Muscle of leg (tissue), 11 donors: Measurements from ENCODE around the gene WNT1. TPM values are rescaled to one million over a fixed set of nuclear protein-coding genes. Genes with fewer than 3 reads are reported as not detected.

Experiments
- DNase-seq: peaks from one replicate; pipeline ENCODE4 v3.0.0; 2013
- H3K27ac ChIP-seq: one replicate; pipeline ENCODE4 v1.5.1; 2013; ENCODE audit warnings: mild to moderate bottlenecking, low read length, control low read depth
- H3K27me3 ChIP-seq: one replicate; pipeline ENCODE4 v1.6.1; 2013; ENCODE audit warnings: low read length; ENCODE audit not compliant: control insufficient read depth, insufficient read depth
- H3K36me3 ChIP-seq: one replicate; pipeline ENCODE4 v1.6.1; 2013; ENCODE audit warnings: low read length; ENCODE audit not compliant: control insufficient read depth, insufficient read depth
- H3K4me1 ChIP-seq: one replicate; pipeline ENCODE4 v1.6.1; 2013; ENCODE audit warnings: low read length; ENCODE audit not compliant: control insufficient read depth, insufficient read depth
- H3K4me3 ChIP-seq: one replicate; pipeline ENCODE4 v1.5.1; 2013; ENCODE audit warnings: low read length, control low read depth
- H3K9me3 ChIP-seq: replicated peaks from 2 replicates; pipeline ENCODE4 v1.6.1; 2013; ENCODE audit warnings: low read depth, low read length; ENCODE audit not compliant: control insufficient read depth
- WGBS: methylation state at CpG from one replicate; pipeline ENCODE4 v1.1.5; 2013; ENCODE audit warnings: missing lambda C conversion rate; ENCODE audit not compliant: insufficient coverage; 5-methylcytosine and 5-hydroxymethylcytosine counted together
- polyA plus RNA-seq, 8 donors: library from polyadenylated mRNA; unstranded; fragments of 120-200 nt; gene quantifications; one replicate each; pipeline versions ENCODE4 v1.2.1 to v1.2.3, GENCODE V29; 2013; ENCODE audit warnings: inconsistent platforms in 1 of 8, low replicate concordance in 1 of 8; ENCODE audit not compliant: insufficient read length in 8 of 8, insufficient read depth in 1 of 8
- total RNA-seq: library from RNA; stranded (reverse); fragments of 120-200 nt; gene quantifications from one replicate; pipeline ENCODE4 v1.2.4, GENCODE V29; 2013

WNT1 gene
- total and polyA plus RNA-seq, 9 donors: 0.14 to 0.21 (median 0.17) TPM; not detected in 4

DNA sequence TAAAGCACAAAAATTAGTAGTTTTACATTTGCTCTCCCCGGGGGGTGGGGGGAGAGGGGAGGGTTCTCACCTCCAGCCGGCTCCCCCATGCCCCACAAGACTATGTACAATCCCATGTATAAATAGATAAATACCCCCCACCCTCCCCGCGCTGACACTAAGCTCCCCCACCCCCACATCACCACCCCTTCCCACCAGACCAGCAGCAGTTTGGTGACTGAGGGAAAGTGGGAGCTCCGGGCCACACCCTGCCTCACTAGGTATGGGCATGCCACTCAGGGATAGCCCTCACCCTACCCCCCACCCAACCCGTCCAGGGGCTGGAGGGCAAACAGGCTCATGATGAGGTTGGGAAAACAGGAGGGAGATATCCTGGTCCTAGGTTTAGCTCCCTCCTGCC is 42.3 kb downstream of the WNT1 start:
- WGBS: no CpG with 5 or more reads among the region's 6 CpGs
- Histone ChIP-seq H3K27me3 (no peaks in the 10 kb centered on the region), H3K36me3 (peaks cover 52% of the 10 kb centered on the region), H3K9me3 (no peaks in the 10 kb centered on the region), H3K27ac (no peak overlapping the region), H3K4me1 (peaks cover 17% of the 10 kb centered on the region), H3K4me3 (no peak overlapping the region)
- DNase-seq: peak; percentile 15

DNA sequence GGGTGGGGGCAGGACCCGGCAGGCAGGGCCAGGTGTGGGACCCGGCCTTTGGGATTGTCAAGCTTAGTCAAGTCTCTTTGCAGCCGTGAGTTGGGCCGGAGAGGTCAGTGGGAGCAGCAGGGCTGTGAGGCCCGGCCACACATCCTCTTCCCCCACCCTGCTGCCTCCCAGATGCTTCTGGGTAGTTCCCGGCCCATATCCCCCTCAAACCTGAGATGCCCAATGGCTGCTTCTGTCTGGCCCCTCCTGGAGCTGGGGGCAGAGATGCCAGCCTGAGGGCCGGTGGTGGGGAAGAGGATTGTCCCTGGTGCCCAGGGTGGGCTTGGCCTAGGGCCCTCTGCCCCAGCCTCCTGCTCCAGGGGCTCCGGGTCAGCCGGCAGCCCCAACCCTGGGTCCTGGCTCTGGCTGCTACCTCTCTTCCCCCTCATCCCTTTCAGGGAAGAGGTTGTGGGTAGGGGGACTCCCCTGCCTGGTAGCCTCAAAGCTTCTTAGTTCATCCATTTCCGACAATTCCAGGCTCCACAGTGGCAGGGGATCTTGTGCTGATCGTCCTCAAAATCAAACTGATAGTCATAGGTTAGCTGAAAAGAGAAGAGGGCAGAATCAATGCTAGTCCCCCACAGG is 43.3 kb downstream of the WNT1 start:
- Histone ChIP-seq H3K4me3 (no peak overlapping the region), H3K9me3 (no peaks in the 10 kb centered on the region), H3K4me1 (peaks cover 17% of the 10 kb centered on the region), H3K27me3 (no peaks in the 10 kb centered on the region), H3K36me3 (peaks cover 58% of the 10 kb centered on the region), H3K27ac (no peak overlapping the region)
- 25% methylated on average over 2 of the region's 11 CpGs for WGBS
- no peak for DNase-seq

DNA sequence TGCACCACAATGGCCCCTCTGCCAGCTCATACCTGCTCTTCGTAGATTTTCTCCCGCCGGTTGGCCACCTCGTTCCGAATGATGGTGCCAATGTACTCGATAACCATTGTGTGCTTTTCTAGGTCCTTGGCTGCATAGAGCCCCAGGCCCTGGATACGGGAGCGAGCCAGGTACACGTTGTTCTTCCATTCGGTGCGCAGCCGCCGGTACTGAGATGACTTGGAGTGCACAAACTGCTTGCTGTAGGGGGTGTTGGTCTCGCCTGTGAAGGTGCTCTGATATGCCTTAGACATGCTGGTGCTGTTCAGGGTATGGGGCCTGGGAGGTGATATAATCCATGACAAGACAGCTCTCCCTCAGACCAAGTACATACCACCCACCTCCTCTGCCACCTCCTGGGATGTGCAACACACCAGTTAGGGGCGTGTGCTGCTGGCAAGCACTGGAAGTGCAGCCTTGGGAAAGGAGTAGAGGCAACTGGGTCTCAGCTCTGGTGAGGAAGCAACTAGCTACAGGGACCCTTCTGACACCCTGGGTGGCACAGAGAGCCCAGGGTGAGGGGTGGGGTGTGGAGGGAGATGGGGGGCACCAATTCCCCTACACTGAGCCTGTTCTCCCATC is 44.5 kb downstream of the WNT1 start:
- Histone ChIP-seq H3K27ac (no peak overlapping the region), H3K9me3 (no peaks in the 10 kb centered on the region), H3K27me3 (no peaks in the 10 kb centered on the region), H3K36me3 (peaks cover 67% of the 10 kb centered on the region), H3K4me3 (no peak overlapping the region), H3K4me1 (peaks cover 10% of the 10 kb centered on the region)
- no peak for DNase-seq
- WGBS: 89% methylated on average over 9 of the region's 15 CpGs

DNA sequence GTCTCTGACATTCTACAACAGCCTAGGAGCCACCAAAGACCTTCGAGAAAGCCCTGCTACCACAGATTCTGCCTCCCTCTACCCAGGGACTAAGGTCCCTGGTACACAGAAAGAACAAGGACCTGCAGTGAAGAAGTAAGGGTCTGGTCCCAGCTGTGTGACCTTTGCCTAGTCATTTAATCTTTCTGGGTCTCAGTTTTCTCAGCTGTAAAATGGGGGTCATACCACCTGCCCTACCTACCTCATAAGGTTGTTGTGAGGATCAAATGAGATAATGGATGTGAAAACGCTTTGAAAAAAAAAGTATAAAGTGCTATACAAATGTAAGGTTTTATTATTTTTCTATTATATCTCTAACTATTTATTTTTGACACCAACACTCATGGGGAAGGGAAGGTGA is 45.7 kb downstream of the WNT1 start:
- Histone ChIP-seq H3K4me1 (peaks cover 7% of the 10 kb centered on the region), H3K36me3 (peaks cover 78% of the 10 kb centered on the region), H3K4me3 (no peak overlapping the region), H3K9me3 (no peaks in the 10 kb centered on the region), H3K27ac (no peak overlapping the region), H3K27me3 (no peaks in the 10 kb centered on the region)
- no peak for DNase-seq
- no CpG with 5 or more reads among the region's 2 CpGs for WGBS

DNA sequence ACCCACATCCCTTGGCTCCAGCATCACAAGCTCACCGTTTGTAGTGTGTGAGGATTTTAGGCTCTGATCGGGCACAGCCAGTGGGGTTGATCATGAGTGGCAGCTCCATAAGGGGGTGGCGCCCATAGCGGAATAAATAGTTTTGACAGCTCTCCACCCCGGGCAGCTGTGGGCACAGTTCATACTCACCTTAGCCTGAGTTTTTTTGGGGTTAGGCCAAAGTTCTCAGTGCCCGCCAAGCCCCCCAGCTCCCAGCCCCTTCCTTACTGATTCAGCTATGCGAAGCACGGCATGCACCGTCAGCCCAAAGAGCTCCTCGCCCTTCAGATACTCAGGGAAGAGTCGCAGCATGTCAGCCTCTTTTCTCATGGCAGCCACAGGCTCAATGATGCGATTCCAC is 46.4 kb downstream of the WNT1 start:
- Histone ChIP-seq H3K27me3 (no peaks in the 10 kb centered on the region), H3K9me3 (no peaks in the 10 kb centered on the region), H3K27ac (no peak overlapping the region), H3K4me1 (peaks cover 4% of the 10 kb centered on the region), H3K36me3 (peaks cover 86% of the 10 kb centered on the region), H3K4me3 (no peak overlapping the region)
- DNase-seq: no peak
- 95% methylated on average over 11 of the region's 12 CpGs for WGBS

DNA sequence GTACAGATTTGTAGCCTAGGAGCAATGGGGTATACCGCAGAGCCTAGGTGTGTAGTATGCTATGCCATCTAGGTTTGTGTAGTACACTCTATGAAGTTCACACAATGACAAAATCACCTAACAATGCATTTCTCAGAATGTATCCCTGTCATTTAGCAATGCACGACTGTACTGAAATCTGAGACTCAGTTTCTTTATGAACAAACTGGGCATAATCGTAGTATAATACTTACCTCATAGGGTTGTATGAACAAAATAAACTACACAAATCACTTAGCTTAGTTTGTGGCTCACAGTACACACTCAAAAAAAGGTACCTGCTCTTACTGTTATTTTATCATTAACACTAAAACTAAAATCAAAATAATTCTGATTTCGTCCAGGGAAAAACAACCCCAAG is 47.3 kb downstream of the WNT1 start:
- Histone ChIP-seq H3K36me3 (peaks cover 93% of the 10 kb centered on the region), H3K4me1 (no peaks in the 10 kb centered on the region), H3K4me3 (no peak overlapping the region), H3K9me3 (no peaks in the 10 kb centered on the region), H3K27ac (no peak overlapping the region), H3K27me3 (no peaks in the 10 kb centered on the region)
- no CpG with 5 or more reads among the region's 4 CpGs for WGBS
- DNase-seq: no peak

DNA sequence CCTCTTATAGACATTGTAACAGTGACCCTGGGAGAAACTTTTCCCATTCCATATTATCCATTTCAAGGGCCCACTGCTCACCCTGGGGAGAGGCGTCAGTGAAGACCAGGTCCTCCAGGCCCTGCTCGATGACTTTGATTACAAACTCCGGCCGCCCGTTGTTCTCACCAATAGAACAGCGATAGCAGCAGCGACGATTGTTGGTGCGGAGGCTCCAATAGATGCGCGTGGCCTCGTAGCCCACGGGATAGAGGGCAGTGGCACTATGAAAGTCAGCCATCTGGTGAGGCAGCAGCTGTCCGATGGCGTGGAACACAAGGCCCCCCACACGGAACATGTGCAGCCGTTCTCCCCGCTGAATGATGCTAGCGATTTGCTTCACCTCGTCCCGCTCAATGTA is 48.0 kb downstream of the WNT1 start:
- Histone ChIP-seq H3K27me3 (no peaks in the 10 kb centered on the region), H3K4me1 (no peaks in the 10 kb centered on the region), H3K4me3 (no peak overlapping the region), H3K27ac (no peak overlapping the region), H3K36me3 (peaks cover 93% of the 10 kb centered on the region), H3K9me3 (no peaks in the 10 kb centered on the region)
- no peak for DNase-seq
- 94% methylated on average over 21 of the region's 21 CpGs for WGBS

DNA sequence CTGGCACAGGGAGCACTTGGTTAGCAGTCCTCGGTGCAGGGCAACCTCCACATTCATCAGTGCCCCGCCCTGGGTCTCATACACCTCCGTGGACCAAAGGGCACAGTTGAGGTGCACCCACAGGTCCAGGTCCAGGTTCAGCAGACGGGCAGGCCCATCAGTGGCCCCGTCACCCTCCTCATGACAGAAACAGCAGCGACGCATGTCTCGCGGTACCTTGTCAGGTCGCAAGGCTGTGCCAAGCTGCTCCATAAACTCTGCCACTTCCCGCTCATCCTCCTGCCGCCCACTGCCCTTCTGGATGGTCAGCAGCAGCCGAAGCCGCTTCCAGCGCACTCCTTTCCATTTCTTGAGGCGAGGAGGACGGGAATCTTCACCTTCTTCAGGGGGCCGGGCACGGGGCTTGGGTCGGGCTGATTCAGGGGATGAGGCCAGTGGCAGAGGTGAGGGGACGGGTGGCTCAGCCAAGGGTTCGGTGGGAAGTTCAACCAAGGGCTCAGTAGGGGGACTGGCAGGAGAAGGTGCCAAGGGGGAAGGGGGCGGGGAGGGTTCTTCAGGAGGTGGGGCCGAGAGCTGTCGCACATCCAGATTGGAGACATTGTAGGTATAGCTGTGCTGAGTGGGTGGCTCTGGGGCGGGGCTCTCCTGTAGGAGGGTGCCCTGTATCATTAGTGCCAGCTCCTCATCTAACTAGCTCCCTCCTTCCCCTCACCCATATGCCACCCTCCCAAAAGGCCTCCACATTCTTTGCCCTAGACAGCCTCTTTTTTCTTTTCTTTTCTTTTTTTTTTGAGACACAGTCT is 48.8 kb downstream of the WNT1 start:
- Histone ChIP-seq H3K4me1 (peaks cover 6% of the 10 kb centered on the region), H3K9me3 (no peaks in the 10 kb centered on the region), H3K27me3 (no peaks in the 10 kb centered on the region), H3K36me3 (peaks cover 93% of the 10 kb centered on the region), H3K4me3 (no peak overlapping the region), H3K27ac (no peak overlapping the region)
- 94% methylated on average over 22 of the region's 26 CpGs for WGBS
- no peak for DNase-seq

DNA sequence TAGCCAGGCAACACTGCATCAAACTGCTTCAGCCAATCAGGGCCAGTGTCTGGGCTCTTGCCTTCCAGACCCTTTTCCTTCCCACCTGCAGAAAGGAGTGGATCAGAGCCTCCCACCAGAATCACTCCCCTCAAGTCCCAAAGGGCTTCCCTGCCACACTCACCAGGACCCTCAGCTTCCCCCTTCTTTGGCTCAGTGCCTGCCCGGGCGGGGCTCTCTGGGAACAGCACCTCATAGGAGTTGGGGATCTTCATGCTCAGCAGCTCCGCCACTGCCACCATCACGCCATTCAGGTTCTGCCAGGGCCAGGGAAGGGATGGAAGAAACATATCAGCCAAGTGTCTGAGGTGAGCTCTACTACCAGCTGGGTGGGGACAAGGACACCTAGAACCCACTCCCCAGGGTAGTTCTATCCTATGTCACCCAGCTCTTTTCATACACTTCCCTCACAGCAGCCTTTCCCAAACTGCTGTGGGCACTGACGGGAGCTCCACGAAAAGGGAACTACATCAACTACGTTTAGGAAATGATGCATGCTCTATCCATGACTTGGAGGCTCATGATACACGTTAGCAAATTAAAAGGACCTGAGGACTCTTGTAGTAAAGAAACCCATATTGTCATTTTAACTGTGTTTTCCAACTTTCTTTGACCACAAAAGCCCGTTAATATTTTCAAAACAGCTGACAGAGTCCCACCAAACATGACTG is 49.9 kb downstream of the WNT1 start:
- Histone ChIP-seq H3K27me3 (no peaks in the 10 kb centered on the region), H3K4me1 (peaks cover 17% of the 10 kb centered on the region), H3K9me3 (no peaks in the 10 kb centered on the region), H3K36me3 (peaks cover 93% of the 10 kb centered on the region), H3K4me3 (no peak overlapping the region), H3K27ac (no peak overlapping the region)
- no peak for DNase-seq
- WGBS: 96% methylated on average over 7 of the region's 9 CpGs
